Measurements from ENCODE around the gene DPY19L2. TPM values are rescaled to one million over a fixed set of nuclear protein-coding genes. Genes with fewer than 3 reads are reported as not detected.
"Not testable (repeated sequence)": the region's sequence is repeated elsewhere in the genome, so short reads cannot be mapped to it uniquely, and the experiment has no call there.

The DPY19L2 gene
- total RNA-seq, 1 experiment from 2014 or later = 4.9 TPM

DNA sequence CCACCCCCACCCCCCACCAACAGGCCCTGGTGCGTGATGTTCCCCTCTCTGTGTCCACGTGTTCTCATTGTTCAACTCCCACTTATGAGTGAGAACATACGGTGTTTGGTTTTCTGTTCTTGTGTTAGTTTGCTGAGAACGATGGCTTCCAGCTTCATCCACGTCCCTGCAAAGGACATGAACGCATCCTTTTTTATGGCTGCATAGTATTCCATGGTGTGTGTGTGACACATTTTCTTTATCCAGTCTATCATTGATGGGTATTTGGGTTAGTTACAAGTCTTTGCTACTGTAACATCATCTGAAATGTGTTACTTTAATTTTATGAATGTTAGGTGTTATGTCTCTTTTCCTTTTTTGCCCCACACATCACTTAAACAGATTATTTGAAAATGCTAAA is 109.8 kb downstream of the DPY19L2 start:
- not testable (repeated sequence) for H3K4me3 Mint-ChIP-seq; H4K8ac ChIP-seq (replicated peaks; ENCODE audit: insufficient read length, low read depth, low read length); H3K9me3 ChIP-seq (ENCODE audit: control insufficient read depth, low read depth, low read length); H3K18ac ChIP-seq (ENCODE audit: insufficient read length, low read depth, low read length); H2BK12ac ChIP-seq (ENCODE audit: insufficient read length, low read depth, low read length); H2AK5ac ChIP-seq (ENCODE audit: insufficient read length, low read length); H2BK15ac ChIP-seq (ENCODE audit: low read depth, low read length); H4K20me1 ChIP-seq (ENCODE audit: control insufficient read depth, insufficient read depth, insufficient read length); H3K27me3 ChIP-seq (ENCODE audit: insufficient read depth, low read length); H2BK120ac ChIP-seq (ENCODE audit: low read depth, low read length, poor library complexity, severe bottlenecking); H3K27ac ChIP-seq (ENCODE audit: insufficient read length, low read depth, low read length); H3K14ac ChIP-seq (ENCODE audit: insufficient read depth, low read length); H3K4ac ChIP-seq (ENCODE audit: low read depth, low read length); H3K9ac ChIP-seq (ENCODE audit: extremely low read depth, insufficient read length, low read length); H3K4me1 Mint-ChIP-seq; H2BK20ac ChIP-seq (ENCODE audit: low read depth, low read length, poor library complexity, severe bottlenecking); H3K23me2 ChIP-seq (ENCODE audit: insufficient read length, low read depth, low read length, poor library complexity, severe bottlenecking); H3K36me3 Mint-ChIP-seq (ENCODE audit: insufficient read depth in 1 of 3, low read depth in 3 of 3); H3K9me3 Mint-ChIP-seq; H2AFZ ChIP-seq (ENCODE audit: low read length); H3K23ac ChIP-seq (ENCODE audit: insufficient read length, low read depth, low read length); H4K5ac ChIP-seq (ENCODE audit: insufficient read length, low read depth, low read length); H3K56ac ChIP-seq (ENCODE audit: insufficient read length, low read depth, low read length); H3K79me2 ChIP-seq (ENCODE audit: insufficient read depth, low read length); H3K4me1 ChIP-seq (ENCODE audit: insufficient read depth, low read length); H4K91ac ChIP-seq (ENCODE audit: insufficient read length, low read depth, low read length); H3K4me2 ChIP-seq (ENCODE audit: insufficient read depth, insufficient read length, low read length); H3K27me3 Mint-ChIP-seq (ENCODE audit: low read depth); DNase-seq; H3K79me1 ChIP-seq (ENCODE audit: insufficient read depth, low read depth, low read length, poor library complexity, severe bottlenecking); H3T11ph ChIP-seq (ENCODE audit: low read length); H3K27ac Mint-ChIP-seq; H2BK5ac ChIP-seq (ENCODE audit: insufficient read length, low read length)
- WGBS (ENCODE audit: extremely low coverage, insufficient read length, low lambda C conversion rate) = no CpG with 5 or more reads among the region's 6 CpGs

- not testable (repeated sequence) for H3K23ac ChIP-seq (ENCODE audit: insufficient read length, low read depth, low read length); H3K27me3 ChIP-seq (ENCODE audit: insufficient read depth, low read length); H3K4ac ChIP-seq (ENCODE audit: low read depth, low read length); H3K23me2 ChIP-seq (ENCODE audit: insufficient read length, low read depth, low read length, poor library complexity, severe bottlenecking); H3K79me1 ChIP-seq (ENCODE audit: insufficient read depth, low read depth, low read length, poor library complexity, severe bottlenecking); H3K56ac ChIP-seq (ENCODE audit: insufficient read length, low read depth, low read length); H3K79me2 ChIP-seq (ENCODE audit: insufficient read depth, low read length); H3K9ac ChIP-seq (ENCODE audit: extremely low read depth, insufficient read length, low read length); H2BK15ac ChIP-seq (ENCODE audit: low read depth, low read length); H2BK20ac ChIP-seq (ENCODE audit: low read depth, low read length, poor library complexity, severe bottlenecking); H3K27ac Mint-ChIP-seq; H3K18ac ChIP-seq (ENCODE audit: insufficient read length, low read depth, low read length); DNase-seq; H2BK5ac ChIP-seq (ENCODE audit: insufficient read length, low read length); H3K9me3 Mint-ChIP-seq; H4K5ac ChIP-seq (ENCODE audit: insufficient read length, low read depth, low read length); H2AK5ac ChIP-seq (ENCODE audit: insufficient read length, low read length); H3K27ac ChIP-seq (ENCODE audit: insufficient read length, low read depth, low read length); H2BK12ac ChIP-seq (ENCODE audit: insufficient read length, low read depth, low read length); H4K20me1 ChIP-seq (ENCODE audit: control insufficient read depth, insufficient read depth, insufficient read length); H3K9me3 ChIP-seq (ENCODE audit: control insufficient read depth, low read depth, low read length); H3K36me3 Mint-ChIP-seq (ENCODE audit: insufficient read depth in 1 of 3, low read depth in 3 of 3); H4K8ac ChIP-seq (replicated peaks; ENCODE audit: insufficient read length, low read depth, low read length); H2BK120ac ChIP-seq (ENCODE audit: low read depth, low read length, poor library complexity, severe bottlenecking); H3K27me3 Mint-ChIP-seq (ENCODE audit: low read depth); H3T11ph ChIP-seq (ENCODE audit: low read length); H3K4me1 Mint-ChIP-seq; H3K4me2 ChIP-seq (ENCODE audit: insufficient read depth, insufficient read length, low read length); H4K91ac ChIP-seq (ENCODE audit: insufficient read length, low read depth, low read length); H3K4me3 Mint-ChIP-seq; H3K14ac ChIP-seq (ENCODE audit: insufficient read depth, low read length); H2AFZ ChIP-seq (ENCODE audit: low read length); H3K4me1 ChIP-seq (ENCODE audit: insufficient read depth, low read length)
- no CpG with 5 or more reads among the region's 13 CpGs for WGBS (ENCODE audit: extremely low coverage, insufficient read length, low lambda C conversion rate)
Measured at GRCh38 chr12:63551397-63551796, 116.9 kb downstream of the DPY19L2 start.
